HG02588 (cell line): ENCODE results near the gene EIF4E2.
"Not testable (repeated sequence)": the region's sequence is repeated elsewhere in the genome, so short reads cannot be mapped to it uniquely, and the experiment has no call there.

Source experiments
- ATAC-seq: cut with Tn5 transposase; IDR thresholded peaks from one replicate; pipeline ENCODE4 v1.9.1; 2021; ENCODE audit warnings: mild to moderate bottlenecking, moderate library complexity; ENCODE audit not compliant: unreplicated experiment

Gene EIF4E2

GRCh38 chr2:232521959-232522622 is 28.4 kb upstream of the EIF4E2 start:
- no peak for ATAC-seq

- no peak for ATAC-seq
These were observed 27.7 kb upstream of the EIF4E2 start for GRCh38 chr2:232522623-232523401.

GRCh38 chr2:232523402-232523681 is 27.1 kb upstream of the EIF4E2 start:
- no peak for ATAC-seq

GRCh38 chr2:232523682-232524597 is 26.5 kb upstream of the EIF4E2 start:
- no peak for ATAC-seq

GRCh38 chr2:232524771-232525170 is 25.7 kb upstream of the EIF4E2 start:
- ATAC-seq: no peak

GRCh38 chr2:232525199-232525598 is 25.3 kb upstream of the EIF4E2 start:
- ATAC-seq: no peak

GRCh38 chr2:232525791-232526371 is 24.6 kb upstream of the EIF4E2 start, which contains the start of gene CHRND:
TSS of gene CHRND (plus strand) at chr2:232526160. CDS start at chr2:232526216, 56 bp downstream.
- no peak for ATAC-seq

- no peak for ATAC-seq
These were observed 24.0 kb upstream of the EIF4E2 start for GRCh38 chr2:232526372-232526941.

GRCh38 chr2:232527905-232528470 is 22.5 kb upstream of the EIF4E2 start:
- no peak for ATAC-seq

- ATAC-seq: no peak
These were observed 21.6 kb upstream of the EIF4E2 start for GRCh38 chr2:232528746-232529460.

GRCh38 chr2:232529806-232530547 is 20.5 kb upstream of the EIF4E2 start:
- ATAC-seq: no peak

- no peak for ATAC-seq
These were observed 19.7 kb upstream of the EIF4E2 start for GRCh38 chr2:232530626-232531260.

GRCh38 chr2:232532419-232532818 is 18.1 kb upstream of the EIF4E2 start:
- ATAC-seq: no peak

GRCh38 chr2:232532821-232533220 is 17.7 kb upstream of the EIF4E2 start:
- ATAC-seq: not testable (repeated sequence)

GRCh38 chr2:232533944-232534710 is 16.4 kb upstream of the EIF4E2 start:
- ATAC-seq: no peak

GRCh38 chr2:232534940-232535651 is 15.4 kb upstream of the EIF4E2 start:
- no peak for ATAC-seq
